HAP-1 (cell line): ENCODE results near the gene HNRNPC.

Experiments
- DNase-seq, 2 experiments: peaks; one replicate each; pipeline ENCODE4 v3.0.0-alpha.2; 2016 to 2020; ENCODE audit warnings: low spot score in 2 of 2
- H3K27me3 ChIP-seq: fragments of 250-450 bp; sonication (Bioruptor Pico); 2 replicates; pipeline ENCODE4 v1.5.1; 2020; ENCODE audit warnings: low read depth, mild to moderate bottlenecking, moderate library complexity
- H3K36me3 ChIP-seq: fragments of 250-450 bp; sonication (Bioruptor Pico); replicated peaks from 2 replicates; pipeline ENCODE4 v1.5.1; 2020; ENCODE audit warnings: mild to moderate bottlenecking
- H3K4me1 ChIP-seq: fragments of 250-450 bp; sonication (Bioruptor Pico); 2 replicates; pipeline ENCODE4 v1.5.1; 2020; ENCODE audit warnings: mild to moderate bottlenecking
- H3K4me3 ChIP-seq: fragments of 250-450 bp; sonication (Bioruptor Pico); 2 replicates; pipeline ENCODE4 v1.5.1; 2020; ENCODE audit warnings: mild to moderate bottlenecking, moderate library complexity
- H3K9me3 ChIP-seq: fragments of 250-450 bp; sonication (Bioruptor Pico); 2 replicates; pipeline ENCODE4 v1.5.1; 2020; ENCODE audit warnings: mild to moderate bottlenecking, moderate library complexity
- in situ Hi-C: fragments of 300-500 bp; cut with MboI; formaldehyde crosslinking; loops from 3 replicates; pipeline ENCODE4 v1.14.3; 2020; ENCODE audit warnings: low sequenced_read_pairs, inconsistent platforms, mixed read lengths

Gene HNRNPC

DNA sequence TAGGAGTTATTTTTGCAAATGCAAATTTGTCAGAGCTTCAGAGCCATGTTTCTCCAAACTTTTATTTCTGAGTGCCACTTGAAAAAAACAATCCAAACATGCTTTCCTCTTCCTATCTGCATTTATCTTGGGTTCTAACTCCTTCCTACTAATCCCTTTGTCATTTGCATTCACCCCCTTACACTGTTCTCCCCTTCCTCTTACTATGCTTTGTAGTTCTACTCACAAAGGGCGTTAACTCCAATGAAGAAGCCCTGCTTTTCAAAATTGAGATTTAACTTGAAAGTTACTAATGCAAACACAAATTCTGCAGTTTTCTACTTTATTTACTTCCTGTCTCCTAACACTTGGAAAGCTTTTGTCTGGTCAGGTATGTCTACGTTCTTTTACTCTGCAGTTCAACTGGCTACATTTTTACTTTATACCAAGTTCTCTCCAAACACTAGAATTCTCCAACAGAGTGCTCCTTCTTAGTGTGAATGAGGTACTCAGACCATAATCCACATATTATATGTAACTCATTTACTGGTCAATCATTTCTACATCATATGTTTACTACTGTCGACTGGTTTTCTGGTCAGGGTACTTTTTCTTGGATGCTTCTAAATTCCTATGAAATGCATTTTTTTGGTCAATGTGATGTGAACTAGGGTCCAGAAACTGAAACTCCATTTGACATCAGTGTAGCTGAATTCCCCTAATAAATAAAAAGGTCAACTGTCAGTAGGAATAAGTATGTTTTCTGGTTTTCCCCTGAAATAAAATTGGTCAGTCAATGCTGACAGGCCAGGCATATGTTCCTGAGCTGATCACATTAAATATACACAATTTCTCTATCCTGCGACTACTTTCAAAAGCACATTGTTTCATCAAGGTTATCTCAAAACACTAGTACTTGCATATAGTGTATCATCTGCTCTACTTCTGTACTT is 62.2 kb downstream of the HNRNPC start:
- in situ Hi-C loops = no loop called here
- DNase-seq = no peak
- no peaks in the 10 kb centered on the region for H3K27me3 ChIP-seq
- H3K4me1 ChIP-seq = peaks cover 10% of the 10 kb centered on the region; the same call in 1 of the 2 replicates
- H3K9me3 ChIP-seq = no peaks in the 10 kb centered on the region
- peaks cover 75% of the 10 kb centered on the region for H3K36me3 ChIP-seq
- H3K4me3 ChIP-seq = no peak overlapping the region

DNA sequence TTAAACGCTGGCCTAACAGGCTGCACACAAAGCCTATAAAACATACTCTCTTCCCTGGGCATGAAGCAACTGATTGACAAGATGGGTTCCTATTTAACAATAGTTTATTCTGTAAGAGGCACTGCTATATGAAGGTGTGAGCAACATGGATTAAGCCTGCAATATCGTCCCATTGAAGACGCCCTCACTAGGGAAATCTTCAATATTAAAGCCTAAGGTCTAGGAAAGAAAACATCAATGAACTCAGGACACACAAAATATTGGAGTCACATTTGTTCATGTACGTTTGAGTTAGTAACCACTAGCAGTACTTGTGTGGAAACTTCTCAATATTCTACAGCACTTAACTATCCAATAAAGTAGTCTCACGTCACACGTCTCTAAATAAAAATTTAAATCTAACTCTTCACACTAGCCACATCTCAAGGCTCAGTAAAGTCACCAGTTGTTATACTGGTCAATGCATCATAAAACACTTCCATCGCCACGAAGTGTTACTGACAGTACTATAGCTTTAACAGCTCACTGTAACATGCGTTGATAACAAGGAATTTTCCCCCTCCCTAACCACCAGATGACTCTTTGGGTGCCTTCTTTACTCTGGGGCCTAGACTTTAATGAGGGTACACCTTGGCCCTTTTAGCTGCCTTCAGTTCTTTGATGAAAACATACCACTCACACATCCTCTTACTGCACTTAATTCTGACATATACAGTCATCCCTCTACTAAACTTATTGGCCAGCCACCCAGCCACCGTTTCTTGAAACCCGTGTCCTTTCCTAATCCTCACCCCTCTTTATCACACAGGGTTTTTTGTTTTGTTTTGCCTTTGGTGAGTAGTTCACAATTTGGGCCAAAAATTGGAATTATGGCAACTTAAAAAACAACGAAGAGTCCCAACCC is 63.3 kb downstream of the HNRNPC start:
- Histone ChIP-seq H3K27me3 (no peaks in the 10 kb centered on the region), H3K9me3 (no peaks in the 10 kb centered on the region), H3K4me1 (peaks cover 10% of the 10 kb centered on the region; the same call in 1 of the 2 replicates), H3K36me3 (peaks cover 64% of the 10 kb centered on the region), H3K4me3 (no peak overlapping the region)
- DNase-seq = no peak
- in situ Hi-C loops = no loop called here

DNA sequence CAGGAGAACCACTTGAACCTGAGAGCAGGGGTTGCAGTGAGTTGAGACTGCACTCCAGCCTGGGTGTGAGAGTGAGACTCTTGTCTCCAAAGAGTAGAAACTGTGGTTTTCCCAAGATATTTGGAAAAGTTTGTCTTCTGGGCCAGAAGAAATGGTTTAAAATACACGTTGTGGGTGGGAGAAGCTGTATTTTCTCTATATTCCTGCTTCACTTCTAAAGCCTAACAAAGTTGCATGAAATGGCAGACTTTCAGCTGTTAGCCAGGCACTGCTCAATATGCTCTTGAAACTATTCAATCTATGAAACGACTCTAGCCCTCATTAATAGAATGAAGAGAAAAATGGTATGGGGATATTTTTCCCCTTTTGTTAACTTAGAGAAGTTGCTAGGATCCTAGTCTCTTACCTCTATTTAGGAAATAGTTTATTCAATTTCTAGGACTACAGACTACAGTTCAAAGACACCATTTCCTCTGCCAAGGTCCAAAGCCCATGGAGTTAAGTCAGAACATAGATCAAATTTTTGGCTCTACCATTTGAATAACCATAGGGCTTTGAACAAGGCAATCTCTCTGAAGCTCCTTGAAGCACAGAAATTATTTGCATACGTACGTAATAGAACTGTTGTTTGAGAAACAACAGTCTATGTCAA is 64.1 kb downstream of the HNRNPC start:
- in situ Hi-C loops = no loop called here
- peaks cover 62% of the 10 kb centered on the region for H3K36me3 ChIP-seq

DNA sequence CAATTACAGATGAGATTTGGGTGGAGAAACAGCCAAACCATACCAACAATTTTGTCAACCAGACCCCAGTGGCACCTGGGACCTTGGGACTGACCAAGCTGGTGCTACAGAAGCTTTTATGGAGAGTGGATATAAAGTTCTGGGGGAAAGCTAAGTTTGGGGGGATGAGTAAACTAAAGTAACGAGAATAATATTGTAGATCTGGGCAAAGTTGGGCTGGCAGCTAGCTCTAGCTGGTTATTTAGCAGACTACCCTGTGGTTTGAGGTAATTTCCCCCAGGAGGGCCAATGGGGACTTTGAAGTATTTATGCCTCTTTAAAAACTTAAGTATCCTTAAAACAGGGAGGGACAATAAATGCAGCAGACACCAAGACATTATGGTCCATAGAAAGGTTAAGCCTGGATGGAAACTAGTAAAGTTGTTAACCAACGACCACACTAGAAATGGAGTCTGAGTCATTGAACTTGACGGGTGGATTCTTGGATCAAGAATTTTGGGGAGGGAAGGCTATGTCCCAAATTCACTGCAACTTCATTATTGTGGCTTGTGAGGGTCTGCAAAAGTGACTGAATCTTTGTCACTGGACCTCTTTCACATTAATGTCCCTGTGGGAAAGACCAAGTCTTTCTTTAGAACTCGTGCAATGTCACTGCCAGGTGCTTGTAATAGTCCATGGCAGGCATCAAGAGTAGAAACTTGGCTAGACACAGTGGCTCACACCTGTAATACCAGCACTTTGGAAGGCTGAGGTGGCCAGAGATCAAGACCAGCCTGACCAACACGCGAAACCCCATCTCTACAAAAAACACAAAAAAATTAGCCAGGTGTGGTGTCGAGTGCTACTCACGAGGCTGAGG is 64.8 kb downstream of the HNRNPC start:
- in situ Hi-C loops = no loop called here
- peaks cover 3% of the 10 kb centered on the region; the same call in 1 of the 2 replicates for H3K4me1 ChIP-seq
- H3K36me3 ChIP-seq = peaks cover 54% of the 10 kb centered on the region
- H3K27me3 ChIP-seq = no peaks in the 10 kb centered on the region
- no peak overlapping the region for H3K4me3 ChIP-seq
- DNase-seq = no peak
- H3K9me3 ChIP-seq = no peaks in the 10 kb centered on the region

More for the DNA sequence above, 64.1 kb downstream of the HNRNPC start:
- Histone ChIP-seq H3K9me3 (no peaks in the 10 kb centered on the region), H3K27me3 (no peaks in the 10 kb centered on the region), H3K4me1 (peaks cover 9% of the 10 kb centered on the region; the same call in 1 of the 2 replicates), H3K4me3 (no peak overlapping the region)
- DNase-seq = no peak

DNA sequence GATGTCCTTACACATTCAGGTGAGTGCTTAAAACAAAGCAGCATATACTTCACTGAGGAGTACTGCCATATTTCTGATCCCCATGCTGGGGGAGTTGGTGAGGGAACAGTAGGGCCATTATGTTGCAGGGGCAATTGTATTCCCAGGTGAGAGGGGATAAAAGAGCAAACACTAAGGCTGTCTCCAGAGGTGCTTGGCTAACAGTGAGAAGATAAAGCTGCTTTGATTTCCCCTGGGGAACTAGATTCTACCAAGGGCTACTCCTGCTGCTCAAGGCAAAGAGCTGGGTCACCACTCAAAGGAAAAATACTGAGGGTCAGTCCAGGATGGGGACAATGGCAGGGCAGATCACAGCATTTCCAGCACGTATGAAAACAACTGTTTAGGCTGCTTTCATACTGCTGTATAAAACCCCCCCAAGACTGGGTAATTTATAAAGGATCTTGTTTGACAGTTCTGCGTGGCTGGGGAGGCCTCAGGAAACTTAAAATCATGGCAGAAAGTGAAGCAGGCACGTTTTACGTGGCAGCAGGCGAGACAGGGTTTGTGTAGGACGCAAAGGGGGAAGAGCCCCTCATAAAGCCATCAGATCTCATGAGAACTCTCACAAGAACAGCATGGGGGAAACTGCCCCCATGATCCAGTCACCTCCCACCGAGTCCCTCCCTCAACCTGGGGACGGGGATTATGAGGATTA is 65.6 kb downstream of the HNRNPC start:
- no peaks in the 10 kb centered on the region for H3K4me1 ChIP-seq
- in situ Hi-C loops = no loop called here
- no peaks in the 10 kb centered on the region for H3K9me3 ChIP-seq
- no peak for DNase-seq
- peaks cover 46% of the 10 kb centered on the region for H3K36me3 ChIP-seq
- H3K4me3 ChIP-seq = no peak overlapping the region
- H3K27me3 ChIP-seq = no peaks in the 10 kb centered on the region

DNA sequence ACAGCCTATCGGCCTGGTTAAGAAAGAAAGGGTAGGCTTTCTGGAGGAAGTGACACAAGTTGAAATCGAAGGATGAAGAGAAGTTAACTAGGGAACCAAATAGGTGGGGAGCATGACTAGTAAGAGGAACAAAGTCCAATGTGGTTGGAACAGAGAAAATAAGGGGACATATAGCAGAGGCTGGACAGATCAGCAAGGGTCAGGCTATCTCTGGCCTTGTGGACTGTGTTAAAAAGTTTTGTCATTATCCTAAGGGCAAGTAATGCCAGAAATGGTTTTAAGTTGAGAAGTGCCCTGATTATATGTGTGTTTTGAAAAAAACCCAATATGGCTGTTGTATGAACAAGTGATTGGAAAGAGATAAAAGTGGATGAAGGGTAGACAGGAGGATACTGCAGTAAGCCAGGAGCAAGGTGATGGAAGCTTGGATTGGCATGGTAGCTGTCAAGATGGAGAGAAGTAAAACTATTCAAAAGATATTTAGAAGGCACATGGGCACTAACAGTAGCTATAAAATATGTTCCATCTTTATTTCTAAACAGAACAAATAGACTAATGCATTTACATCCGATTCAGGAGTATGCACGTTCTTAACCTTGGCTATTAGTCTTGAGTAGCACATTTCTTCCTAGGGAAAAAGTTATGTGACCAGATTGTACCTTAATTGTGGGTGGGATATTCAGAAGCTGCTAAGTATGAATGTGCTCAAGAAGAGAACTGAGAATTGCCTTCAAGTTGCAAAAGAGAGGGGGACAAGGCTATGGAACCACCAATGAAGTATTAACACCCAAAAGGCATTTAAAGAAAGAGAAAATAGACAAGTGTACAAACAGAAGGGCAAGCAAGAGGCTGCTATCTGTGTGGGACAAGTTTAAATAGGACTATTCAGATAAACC is 66.5 kb downstream of the HNRNPC start:
- peaks cover 37% of the 10 kb centered on the region for H3K36me3 ChIP-seq
- H3K27me3 ChIP-seq = no peaks in the 10 kb centered on the region
- no peak overlapping the region for H3K4me3 ChIP-seq
- in situ Hi-C loops = no loop called here
- H3K9me3 ChIP-seq = no peaks in the 10 kb centered on the region
- no peak for DNase-seq
- H3K4me1 ChIP-seq = no peaks in the 10 kb centered on the region

DNA sequence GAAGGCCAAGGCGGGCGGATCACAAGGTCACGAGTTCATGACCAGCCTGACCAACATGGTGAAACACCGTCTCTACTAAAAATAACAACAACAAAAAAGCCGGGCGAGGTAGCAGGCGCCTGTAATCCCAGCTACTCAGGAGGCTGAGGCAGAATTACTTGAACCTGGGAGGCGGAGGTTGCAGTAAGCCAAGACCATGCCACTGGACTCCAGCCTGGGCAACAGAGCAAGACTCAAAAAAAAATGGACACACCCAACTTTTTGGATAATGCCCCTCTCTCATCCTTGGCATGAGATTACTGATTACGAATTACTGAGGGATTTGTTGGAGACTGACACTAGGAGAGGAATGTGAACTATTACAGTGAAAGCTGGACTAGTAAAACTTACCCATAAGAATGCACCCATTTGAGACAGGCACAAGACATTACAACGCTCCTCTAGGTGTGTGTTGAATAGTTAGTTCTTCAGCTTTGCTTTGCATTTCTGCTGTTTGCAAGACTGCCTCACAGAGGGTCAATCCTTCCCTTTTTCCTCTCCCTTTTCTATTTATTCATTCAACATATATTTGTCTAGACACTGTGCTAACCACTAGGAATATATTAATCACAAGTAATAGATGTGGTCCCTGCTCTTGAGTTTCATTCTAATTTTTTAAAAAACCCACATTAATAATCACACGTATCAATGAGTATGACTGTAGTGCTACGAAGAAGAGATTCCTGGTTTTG is 67.3 kb downstream of the HNRNPC start:
- H3K4me3 ChIP-seq = no peak overlapping the region
- H3K27me3 ChIP-seq = no peaks in the 10 kb centered on the region; the same call in 1 of the 2 replicates
- H3K9me3 ChIP-seq = no peaks in the 10 kb centered on the region
- H3K4me1 ChIP-seq = no peaks in the 10 kb centered on the region
- H3K36me3 ChIP-seq = peaks cover 29% of the 10 kb centered on the region
- in situ Hi-C loops = no loop called here
- no peak for DNase-seq

DNA sequence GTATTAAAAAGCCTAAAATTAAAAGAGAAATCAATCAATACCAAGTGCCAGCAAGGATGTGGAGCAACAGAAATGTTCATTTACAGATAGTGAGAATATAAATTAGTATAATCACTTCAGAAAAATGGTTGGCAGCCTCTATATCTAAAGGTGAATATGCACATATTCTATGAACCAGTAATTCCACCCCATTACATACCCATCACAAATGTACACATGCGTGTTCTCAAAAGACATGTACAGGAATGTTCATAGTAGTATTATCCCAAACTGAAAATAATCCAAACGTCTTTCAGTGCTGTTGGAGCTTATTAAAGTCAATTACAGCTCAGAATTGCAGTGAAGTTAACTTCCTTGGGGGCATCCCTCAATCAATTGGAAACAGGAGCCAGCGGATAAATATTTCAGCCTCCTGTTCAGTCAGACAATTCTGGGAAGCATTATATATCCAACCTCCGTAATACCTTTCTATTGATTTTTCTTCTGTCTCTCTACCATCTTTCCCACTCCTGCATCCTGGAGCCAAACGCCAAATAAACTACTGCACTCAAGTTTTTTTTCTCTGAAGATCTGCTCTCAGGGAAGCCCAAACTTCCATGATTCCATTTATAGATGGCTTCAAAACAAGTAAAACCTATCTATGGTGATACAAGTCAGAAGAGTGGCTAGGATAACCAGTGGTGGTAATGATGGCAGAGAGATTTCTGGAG is 68.3 kb downstream of the HNRNPC start:
- H3K4me1 ChIP-seq = no peaks in the 10 kb centered on the region

DNA sequence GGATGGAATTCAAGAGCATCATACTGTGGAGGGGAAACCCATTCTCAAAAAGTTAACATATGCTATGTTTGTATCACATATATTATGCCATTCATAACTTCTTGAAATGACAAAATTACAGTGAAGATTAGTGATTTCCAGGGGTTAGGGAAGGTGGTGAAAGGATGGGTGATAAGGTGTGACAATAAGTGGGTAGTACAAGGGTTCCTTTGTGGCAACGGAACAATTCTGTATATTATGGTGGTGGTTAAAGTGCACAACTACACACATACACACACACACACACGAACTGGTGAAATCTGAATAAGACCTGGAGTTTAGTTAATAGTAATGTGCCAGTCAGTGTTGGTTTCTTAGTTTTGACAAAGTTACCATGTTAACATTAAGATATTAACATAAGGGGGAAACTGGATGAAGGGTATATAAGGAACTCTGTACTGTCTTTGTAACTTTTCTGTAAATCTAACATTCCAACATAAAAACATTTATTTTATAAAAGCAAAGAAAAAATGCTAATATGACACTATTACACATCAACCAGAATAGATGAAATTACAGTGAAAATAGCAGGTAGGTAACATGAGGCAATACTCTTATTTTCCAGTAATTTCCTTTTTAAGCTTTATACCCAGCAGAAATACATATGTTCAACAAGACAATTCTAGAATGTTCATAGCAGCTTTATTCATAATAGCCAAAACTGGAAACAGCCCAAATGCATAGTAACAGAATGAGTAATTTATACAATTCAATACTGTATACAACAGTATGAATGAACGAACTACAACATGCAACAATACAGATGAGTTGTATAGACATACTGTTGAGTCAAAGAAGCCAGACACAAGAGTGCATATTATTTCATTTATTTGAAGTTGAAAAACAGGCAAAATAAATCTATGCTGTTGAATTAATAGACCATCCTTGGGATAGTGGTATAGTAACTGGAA is 69.4 kb downstream of the HNRNPC start:
- no peak for DNase-seq
- Histone ChIP-seq H3K27me3 (no peaks in the 10 kb centered on the region; the same call in 1 of the 2 replicates), H3K4me3 (no peak overlapping the region), H3K9me3 (no peaks in the 10 kb centered on the region), H3K4me1 (no peaks in the 10 kb centered on the region), H3K36me3 (peaks cover 10% of the 10 kb centered on the region)
- in situ Hi-C loops = no loop called here

More for the DNA sequence above, 68.3 kb downstream of the HNRNPC start:
- H3K9me3 ChIP-seq = no peaks in the 10 kb centered on the region
- no peak for DNase-seq
- H3K36me3 ChIP-seq = peaks cover 20% of the 10 kb centered on the region
- no peak overlapping the region for H3K4me3 ChIP-seq
- in situ Hi-C loops = no loop called here
- H3K27me3 ChIP-seq = no peaks in the 10 kb centered on the region; the same call in 1 of the 2 replicates
